ENCODE results near the gene LYPD4.

The LYPD4 gene

GRCh38 chr19:41849067-41849466 is 4.6 kb upstream of the LYPD4 start:
- no peak for DNase-seq

- no peak for DNase-seq
Observed at GRCh38 chr19:41848666-41849065, 4.2 kb upstream of the LYPD4 start.

GRCh38 chr19:41847351-41848105 is 3.0 kb upstream of the LYPD4 start:
- DNase-seq: no peak

- DNase-seq: no peak
Observed at GRCh38 chr19:41845051-41845590, 638 bp upstream of the LYPD4 start.

- no peak for DNase-seq
Observed at GRCh38 chr19:41845001-41845050, 343 bp upstream of the LYPD4 start, which contains the start of gene DMRTC2. TSS of gene DMRTC2 (plus strand) at chr19:41845042. CDS start at chr19:41847429, 2,387 bp downstream.

- no peak for DNase-seq
Observed at GRCh38 chr19:41843371-41843770, 1.1 kb downstream of the LYPD4 start.

GRCh38 chr19:41839211-41839610 is 5.3 kb downstream of the LYPD4 start:
- DNase-seq: no peak

- DNase-seq: no peak
Observed at GRCh38 chr19:41837981-41838708, 6.3 kb downstream of the LYPD4 start.

- DNase-seq: peak; percentile 44
Observed at GRCh38 chr19:41821003-41821735, 23.3 kb downstream of the LYPD4 start.

- DNase-seq: no peak
Observed at GRCh38 chr19:41816761-41817160, 27.7 kb downstream of the LYPD4 start.

GRCh38 chr19:41815301-41815700 is 29.2 kb downstream of the LYPD4 start:
- no peak for DNase-seq

- DNase-seq: no peak
Observed at GRCh38 chr19:41813911-41814310, 30.6 kb downstream of the LYPD4 start.

- no peak for DNase-seq
Observed at GRCh38 chr19:41811981-41812380, 32.5 kb downstream of the LYPD4 start.

- DNase-seq: no peak
Observed at GRCh38 chr19:41811036-41811435, 33.4 kb downstream of the LYPD4 start.

- no peak for DNase-seq
Observed at GRCh38 chr19:41810301-41810700, 34.2 kb downstream of the LYPD4 start.

GRCh38 chr19:41808663-41809566 is 35.6 kb downstream of the LYPD4 start:
- DNase-seq: no peak

GRCh38 chr19:41807176-41807575 is 37.3 kb downstream of the LYPD4 start:
- DNase-seq: no peak

- no peak for DNase-seq
Observed at GRCh38 chr19:41804336-41804735, 40.1 kb downstream of the LYPD4 start.

GRCh38 chr19:41802770-41803169 is 41.7 kb downstream of the LYPD4 start:
- DNase-seq: no peak

- no peak for DNase-seq
Observed at GRCh38 chr19:41801792-41802211, 42.7 kb downstream of the LYPD4 start.

GRCh38 chr19:41801031-41801430 is 43.5 kb downstream of the LYPD4 start:
- DNase-seq: no peak

- no peak for DNase-seq
Observed at GRCh38 chr19:41799444-41800000, 45.0 kb downstream of the LYPD4 start.

GRCh38 chr19:41796901-41797300 is 47.6 kb downstream of the LYPD4 start:
- DNase-seq: no peak

Measured in SHP77 treated with DMSO at 0.1 percent for 48 hours (cell line).